Myocyte (in vitro differentiated cells): ENCODE data around the gene C5AR2. TPM values are rescaled to one million over a fixed set of nuclear protein-coding genes. Genes with fewer than 3 reads are reported as not detected.
"Not testable (repeated sequence)": the region's sequence is repeated elsewhere in the genome, so short reads cannot be mapped to it uniquely, and the experiment has no call there.

Experiments used
- DNase-seq: peaks from one replicate; pipeline ENCODE4 v3.0.0-alpha.2; 2012; ENCODE audit warnings: low read depth
- total RNA-seq: library from RNA; depleted of rRNA; stranded (reverse); fragments of >200 nt; gene quantifications from 2 replicates; pipeline ENCODE4 v1.2.3, GENCODE V29; 2014

The C5AR2 gene
- total RNA-seq, 1 donor from 2014 or later = not detected

- DNase-seq = no peak
Observed at GRCh38 chr19:47358936-47359335, 27.0 kb downstream of the C5AR2 start.

GRCh38 chr19:47362321-47362720, 30.3 kb downstream of the C5AR2 start:
- no peak for DNase-seq

GRCh38 chr19:47363758-47364531, 32.0 kb downstream of the C5AR2 start:
- DNase-seq = no peak

- DNase-seq = not testable (repeated sequence)
Observed at GRCh38 chr19:47365455-47365854, 33.5 kb downstream of the C5AR2 start.

GRCh38 chr19:47370045-47370611, 38.2 kb downstream of the C5AR2 start:
- no peak for DNase-seq

- DNase-seq = no peak
Observed at GRCh38 chr19:47371261-47371660, 39.3 kb downstream of the C5AR2 start.

GRCh38 chr19:47372603-47373002, 40.6 kb downstream of the C5AR2 start:
- DNase-seq = no peak

GRCh38 chr19:47373246-47374240, 41.6 kb downstream of the C5AR2 start:
- no peak for DNase-seq

GRCh38 chr19:47374876-47375693, 43.1 kb downstream of the C5AR2 start:
- no peak for DNase-seq

- DNase-seq = no peak
Observed at GRCh38 chr19:47375694-47376588, 44.0 kb downstream of the C5AR2 start.

- DNase-seq = no peak
Observed at GRCh38 chr19:47376589-47377144, 44.7 kb downstream of the C5AR2 start.

- no peak for DNase-seq
Observed at GRCh38 chr19:47377208-47377701, 45.3 kb downstream of the C5AR2 start.

GRCh38 chr19:47377801-47378200, 45.8 kb downstream of the C5AR2 start:
- no peak for DNase-seq

GRCh38 chr19:47378246-47378645, 46.3 kb downstream of the C5AR2 start:
- DNase-seq = no peak

- DNase-seq = peak; percentile 14
Observed at GRCh38 chr19:47379381-47379938, 47.5 kb downstream of the C5AR2 start.

GRCh38 chr19:47380559-47380958, 48.6 kb downstream of the C5AR2 start:
- DNase-seq = no peak

GRCh38 chr19:47381121-47381520, 49.1 kb downstream of the C5AR2 start:
- DNase-seq = no peak

GRCh38 chr19:47381653-47382279, 49.8 kb downstream of the C5AR2 start:
- no peak for DNase-seq
